Omental fat pad (tissue), 4 donors: ENCODE data around the gene KIF3C. TPM values are rescaled to one million over a fixed set of nuclear protein-coding genes. Genes with fewer than 3 reads are reported as not detected.

Experiments
- ATAC-seq: fragments of 150-250 bp; one replicate; pipeline ENCODE4 v1.9.1; 2016; ENCODE audit warnings: mild to moderate bottlenecking, moderate library complexity; ENCODE audit not compliant: low FRiP score
- DNase-seq: peaks from one replicate; pipeline ENCODE4 v3.0.0-alpha.2; 2019; ENCODE audit warnings: low spot score
- total RNA-seq, 4 donors: library from RNA; depleted of rRNA; stranded (reverse); fragments of >200 nt; gene quantifications; one replicate each; pipeline ENCODE4 v1.1.0, GENCODE V29; 2016
- TF ChIP-seq, protein P1 (sequence below), 3 donors: fragments of 450-650 bp; IDR thresholded peaks; one replicate each; pipeline ENCODE4 v1.5.1; 2016 to 2017; ENCODE audit warnings: antibody characterized with exemption in 3 of 3, mild to moderate bottlenecking in 3 of 3, moderate library complexity in 2 of 3

KIF3C gene
- total RNA-seq, 4 donors from 2014 or later, result 1.2 to 6.2 (median 2.7) TPM

DNA sequence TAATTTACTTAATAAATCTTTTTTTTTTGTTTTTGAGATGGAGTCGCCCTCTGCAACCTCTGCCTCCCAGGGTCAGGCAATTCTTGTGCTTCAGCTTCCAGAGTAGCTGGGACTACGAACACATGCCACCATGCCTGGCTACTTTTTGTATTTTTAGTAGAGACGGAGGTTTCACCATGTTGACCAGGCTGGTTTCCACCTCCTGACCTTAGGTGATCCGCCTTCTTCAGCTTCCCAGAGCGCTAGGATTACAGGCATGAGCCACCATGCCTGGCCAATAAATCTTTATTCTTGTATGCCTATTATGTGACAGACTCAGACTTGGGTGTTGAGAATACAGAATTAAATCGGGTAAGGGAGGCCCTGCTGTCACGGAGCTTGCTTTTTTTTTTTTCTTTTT is 87.3 kb downstream of the KIF3C start:
- TF ChIP-seq, protein P1, sequence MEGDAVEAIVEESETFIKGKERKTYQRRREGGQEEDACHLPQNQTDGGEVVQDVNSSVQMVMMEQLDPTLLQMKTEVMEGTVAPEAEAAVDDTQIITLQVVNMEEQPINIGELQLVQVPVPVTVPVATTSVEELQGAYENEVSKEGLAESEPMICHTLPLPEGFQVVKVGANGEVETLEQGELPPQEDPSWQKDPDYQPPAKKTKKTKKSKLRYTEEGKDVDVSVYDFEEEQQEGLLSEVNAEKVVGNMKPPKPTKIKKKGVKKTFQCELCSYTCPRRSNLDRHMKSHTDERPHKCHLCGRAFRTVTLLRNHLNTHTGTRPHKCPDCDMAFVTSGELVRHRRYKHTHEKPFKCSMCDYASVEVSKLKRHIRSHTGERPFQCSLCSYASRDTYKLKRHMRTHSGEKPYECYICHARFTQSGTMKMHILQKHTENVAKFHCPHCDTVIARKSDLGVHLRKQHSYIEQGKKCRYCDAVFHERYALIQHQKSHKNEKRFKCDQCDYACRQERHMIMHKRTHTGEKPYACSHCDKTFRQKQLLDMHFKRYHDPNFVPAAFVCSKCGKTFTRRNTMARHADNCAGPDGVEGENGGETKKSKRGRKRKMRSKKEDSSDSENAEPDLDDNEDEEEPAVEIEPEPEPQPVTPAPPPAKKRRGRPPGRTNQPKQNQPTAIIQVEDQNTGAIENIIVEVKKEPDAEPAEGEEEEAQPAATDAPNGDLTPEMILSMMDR (IDR thresholded peaks at IDR 0.05), result no peak

DNA sequence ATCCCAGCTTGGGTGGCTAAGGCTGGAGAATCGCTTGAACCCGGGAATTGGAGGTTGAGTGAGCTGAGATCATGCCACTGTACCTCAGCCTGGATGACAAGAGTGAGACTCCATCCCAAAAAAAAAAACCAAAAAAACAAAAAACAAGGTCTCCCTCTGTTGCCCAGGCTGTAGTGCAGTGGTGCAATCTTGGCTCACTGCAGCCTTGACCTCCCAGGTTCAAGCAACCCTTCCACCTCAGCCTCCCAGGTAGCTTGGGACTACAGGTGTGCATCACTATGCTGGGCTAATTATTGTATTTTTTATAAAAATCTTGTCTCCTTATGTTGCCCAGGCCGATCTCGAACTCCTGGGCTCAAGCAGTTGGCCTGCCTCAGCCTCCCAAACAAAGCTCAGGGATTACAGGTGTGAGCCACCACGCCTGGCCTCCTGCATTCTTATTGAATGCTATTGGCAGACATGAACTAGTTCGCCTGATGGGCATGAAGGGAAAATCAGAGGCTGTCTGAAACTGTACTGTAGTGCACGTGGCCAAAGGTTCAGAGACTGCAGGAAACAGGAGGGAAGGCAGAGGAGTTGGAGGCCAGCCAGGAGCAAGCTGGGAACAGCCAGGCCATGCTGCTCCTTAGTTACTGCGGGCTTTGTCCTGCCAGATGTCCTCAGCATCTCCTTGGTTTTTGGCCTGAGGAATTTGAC is 88.0 kb downstream of the KIF3C start:
- no peak for DNase-seq
- TF ChIP-seq, protein P1 (IDR thresholded peaks at IDR 0.05), result no peak
- no peak for ATAC-seq

More for the DNA sequence above, 87.3 kb downstream of the KIF3C start:
- ATAC-seq (no peak), DNase-seq (no peak)

DNA sequence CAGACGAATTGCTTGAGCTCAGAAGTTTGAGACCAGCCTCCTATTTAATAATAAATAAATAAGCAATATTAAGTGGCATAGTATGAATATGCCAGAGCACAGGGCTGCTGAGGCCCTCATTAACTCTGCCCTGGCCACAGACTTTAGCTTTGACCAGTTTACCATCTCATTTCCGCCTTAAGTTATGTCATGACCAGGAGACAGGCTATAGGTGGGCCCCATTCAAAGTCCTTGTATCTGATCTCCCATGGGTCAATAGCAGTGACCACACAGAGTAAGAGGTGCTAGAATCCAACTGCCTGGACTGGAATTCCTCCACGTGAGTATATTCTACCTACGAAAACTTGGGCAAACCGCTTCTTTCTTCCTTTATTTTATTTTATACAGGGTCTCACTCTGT is 90.6 kb downstream of the KIF3C start:
- TF ChIP-seq, protein P1 (IDR thresholded peaks at IDR 0.05), result no peak
- no peak for DNase-seq
- ATAC-seq, result no peak

DNA sequence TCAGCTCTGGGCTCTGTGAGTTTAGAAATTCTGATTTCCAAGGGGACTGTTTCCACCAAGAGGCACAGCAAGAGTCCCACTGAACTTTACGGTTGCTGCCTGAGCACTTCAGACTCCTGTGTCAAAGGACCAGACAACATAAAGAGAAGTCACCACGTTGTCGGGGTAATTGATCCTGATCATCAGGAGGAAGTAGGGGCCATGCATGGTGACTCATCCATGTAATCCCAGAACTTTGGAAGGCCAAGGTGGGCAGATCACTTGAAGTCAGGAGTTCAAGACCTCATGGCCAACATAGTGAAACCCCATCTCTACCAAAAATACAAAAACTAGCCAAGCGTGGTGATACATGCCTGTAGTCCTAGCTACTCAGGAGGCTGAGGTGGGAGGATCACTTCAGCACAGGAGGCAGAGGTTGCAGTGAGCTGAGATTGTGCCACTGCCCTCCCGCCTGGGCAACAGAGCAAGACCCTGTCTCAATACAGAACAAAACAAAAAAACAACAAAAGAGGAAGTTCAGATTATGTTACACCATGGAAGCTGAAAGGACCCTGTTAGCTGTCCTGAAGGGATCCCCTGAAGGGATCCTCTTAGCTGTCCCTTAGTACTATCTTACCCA is 94.6 kb downstream of the KIF3C start:
- ATAC-seq, result no peak
- TF ChIP-seq, protein P1 (IDR thresholded peaks at IDR 0.05), result no peak
- DNase-seq, result no peak

DNA sequence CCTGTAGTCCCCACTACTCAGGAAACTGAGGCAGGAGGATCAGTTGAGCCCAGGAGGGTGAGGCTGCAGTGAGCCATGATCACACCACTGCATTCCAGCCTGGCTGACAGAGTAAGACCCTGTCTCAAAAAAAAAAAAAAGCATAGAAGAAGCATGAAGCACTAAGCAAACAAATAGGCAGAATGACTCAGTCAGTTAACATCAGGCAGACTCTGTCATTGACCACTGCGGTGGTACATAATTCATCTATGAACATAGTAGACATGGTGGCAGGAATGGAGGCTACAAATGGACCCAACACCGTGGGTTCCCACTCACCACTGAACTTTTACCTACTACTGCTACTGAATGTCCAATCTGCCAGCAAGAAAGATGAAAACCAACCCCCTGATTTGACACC is 96.4 kb downstream of the KIF3C start:
- TF ChIP-seq, protein P1 (IDR thresholded peaks at IDR 0.05), result no peak
- ATAC-seq (no peak), DNase-seq (no peak)

DNA sequence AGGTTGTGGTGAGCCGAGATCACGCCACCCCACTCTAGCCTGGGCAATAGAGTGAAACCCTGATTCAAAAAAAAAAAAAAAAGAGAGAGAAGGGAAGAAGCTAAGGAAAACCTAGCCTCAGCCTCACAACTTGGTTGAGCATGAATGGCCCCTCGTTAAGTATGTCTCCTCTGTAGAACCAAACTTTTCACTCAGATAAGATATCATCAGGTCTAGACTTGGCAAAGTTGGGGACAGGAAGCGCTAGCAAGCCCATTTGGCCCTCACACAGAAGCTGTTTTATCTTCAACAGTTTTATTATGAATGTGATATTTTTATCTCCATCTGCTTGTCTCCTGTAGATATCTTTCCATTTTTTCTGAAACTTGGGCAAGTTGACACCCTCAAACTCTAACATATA is 100.5 kb downstream of the KIF3C start:
- DNase-seq (no peak), ATAC-seq (no peak)
- TF ChIP-seq, protein P1 (IDR thresholded peaks at IDR 0.05), result no peak
